ENCODE measurements around the gene THAP4.

The THAP4 gene

DNA sequence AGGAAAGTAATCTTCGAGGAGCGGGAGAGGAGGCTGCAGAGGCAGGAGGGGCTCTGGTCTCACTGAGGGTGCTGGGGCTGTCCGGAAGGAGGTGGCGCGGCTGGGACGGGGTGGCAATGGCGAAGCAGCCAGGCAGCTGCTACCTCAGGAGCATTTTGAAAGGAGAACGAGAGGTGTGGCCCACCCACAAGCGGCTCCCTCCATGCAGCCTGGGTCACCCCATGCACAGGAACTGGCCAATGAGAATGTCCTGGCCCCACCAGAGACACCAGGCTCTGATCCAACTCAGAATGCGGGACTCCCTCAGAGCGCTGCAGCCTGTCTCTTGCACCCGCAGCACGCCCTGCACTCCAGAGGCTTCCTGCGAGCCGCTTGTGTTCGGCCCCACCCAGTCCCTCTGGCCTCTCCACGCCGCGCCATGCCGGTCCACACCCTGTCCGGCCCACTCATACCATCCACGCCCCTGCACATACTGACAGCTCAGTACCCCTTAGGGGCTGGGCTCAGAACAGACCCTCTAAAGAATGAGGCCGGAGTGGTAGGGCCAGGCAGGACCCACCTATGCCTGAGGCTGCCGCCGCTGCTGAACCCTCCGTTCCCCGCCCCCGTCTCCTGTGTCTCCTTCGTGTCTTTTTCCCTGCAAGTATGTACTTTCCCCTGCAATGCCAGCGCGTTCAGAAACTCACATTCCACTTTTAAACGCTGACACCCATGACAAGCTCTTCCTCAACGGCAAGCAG, 84.8 kb downstream of the THAP4 start:
- TF ChIP-seq GATA2 (IDR thresholded peaks at IDR 0.05; ENCODE audit: low read depth, low read length) = no peak
- no peak for TF ChIP-seq GATA3 (IDR thresholded peaks at IDR 0.05; ENCODE audit: low read depth, low read length)

DNA sequence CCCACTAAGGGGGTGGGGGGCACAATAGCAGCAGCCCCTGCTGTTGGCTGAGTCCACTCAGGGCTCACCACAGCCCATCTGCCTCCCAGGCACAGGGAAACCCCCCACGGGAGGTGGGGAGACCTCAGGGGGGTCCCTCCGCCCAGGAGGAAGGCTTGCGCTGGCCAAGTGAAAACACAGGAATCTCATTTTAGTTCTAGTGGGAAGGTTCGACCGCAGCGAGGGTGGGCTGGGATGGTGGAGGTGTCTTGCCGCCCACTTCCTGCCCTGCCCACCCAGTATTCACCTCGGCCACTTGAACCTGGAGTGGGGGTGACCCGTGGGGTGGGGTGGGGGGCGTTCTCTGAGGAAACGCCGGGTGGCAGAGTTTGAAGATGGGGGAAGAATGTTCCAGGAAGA, 85.4 kb downstream of the THAP4 start:
- TF ChIP-seq GATA3 (IDR thresholded peaks at IDR 0.05; ENCODE audit: low read depth, low read length) = no peak
- TF ChIP-seq GATA2 (IDR thresholded peaks at IDR 0.05; ENCODE audit: low read depth, low read length) = no peak

DNA sequence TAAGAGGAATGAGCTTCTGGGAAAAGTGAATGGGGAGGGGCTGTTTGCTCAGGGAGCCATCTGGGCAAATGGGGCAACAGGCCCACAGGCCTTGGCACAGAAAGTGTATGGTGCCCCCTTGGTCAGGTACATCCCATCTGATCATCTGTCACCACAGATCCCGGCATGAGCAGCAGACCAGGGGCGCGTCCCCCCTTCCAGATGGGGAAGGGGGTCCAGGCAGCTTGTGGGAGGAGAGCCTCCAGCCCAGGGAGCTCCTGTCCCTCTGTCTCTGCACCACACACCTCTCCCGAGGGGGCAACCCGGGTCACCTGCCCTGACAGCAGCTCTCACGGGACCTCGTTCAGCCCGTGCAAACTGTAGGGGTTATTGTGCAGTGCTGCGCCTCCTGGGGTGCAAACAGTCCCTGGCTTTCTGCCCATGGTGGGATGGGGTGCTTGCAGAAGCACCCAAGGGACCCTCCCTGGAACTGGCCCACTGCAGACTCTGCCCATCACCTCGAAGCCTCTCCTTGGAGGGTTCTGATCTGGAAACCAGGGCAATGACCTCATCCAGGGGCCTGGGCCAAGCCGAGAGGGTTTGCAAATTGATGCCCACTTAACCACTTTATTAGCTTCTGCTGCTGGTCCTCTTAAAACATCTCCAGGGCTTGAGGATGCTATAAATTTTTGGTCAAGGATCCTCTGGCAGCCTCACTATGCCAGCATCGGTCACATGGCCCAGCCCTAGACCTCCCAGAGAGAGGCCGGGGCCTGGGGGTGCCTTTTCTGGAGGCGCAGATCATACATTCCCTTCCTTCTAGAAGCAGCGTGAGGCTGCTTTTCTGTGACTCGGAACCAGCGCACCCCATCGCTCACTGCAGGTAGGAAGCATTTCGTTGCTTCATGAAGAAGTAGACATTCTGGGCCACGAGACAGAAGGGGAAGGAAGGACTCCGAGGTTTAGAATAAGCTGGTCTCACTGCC, 86.1 kb downstream of the THAP4 start:
- no peak for TF ChIP-seq GATA2 (IDR thresholded peaks at IDR 0.05; ENCODE audit: low read depth, low read length)
- no peak for TF ChIP-seq GATA3 (IDR thresholded peaks at IDR 0.05; ENCODE audit: low read depth, low read length)

DNA sequence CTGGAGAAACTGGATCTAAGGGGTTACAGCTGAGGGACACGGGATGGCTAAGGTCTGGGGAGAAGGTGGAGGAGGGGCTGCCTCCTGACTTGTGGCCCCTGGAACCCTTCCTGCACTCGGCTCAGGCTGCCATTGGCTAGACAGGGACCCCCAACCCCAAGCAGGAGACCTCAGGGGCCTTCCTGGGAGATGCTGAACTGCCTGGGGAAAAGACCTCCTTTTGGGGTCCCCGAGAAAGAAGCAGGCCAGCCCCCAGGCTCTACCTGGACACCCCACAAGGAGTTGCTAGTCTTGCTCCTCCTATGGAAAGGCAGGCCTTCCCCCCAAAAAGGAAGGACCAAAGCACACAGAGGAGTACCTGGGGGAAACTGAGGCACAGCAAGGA, 88.5 kb downstream of the THAP4 start:
- no peak for TF ChIP-seq GATA3 (IDR thresholded peaks at IDR 0.05; ENCODE audit: low read depth, low read length)
- TF ChIP-seq GATA2 (IDR thresholded peaks at IDR 0.05; ENCODE audit: low read depth, low read length) = no peak

DNA sequence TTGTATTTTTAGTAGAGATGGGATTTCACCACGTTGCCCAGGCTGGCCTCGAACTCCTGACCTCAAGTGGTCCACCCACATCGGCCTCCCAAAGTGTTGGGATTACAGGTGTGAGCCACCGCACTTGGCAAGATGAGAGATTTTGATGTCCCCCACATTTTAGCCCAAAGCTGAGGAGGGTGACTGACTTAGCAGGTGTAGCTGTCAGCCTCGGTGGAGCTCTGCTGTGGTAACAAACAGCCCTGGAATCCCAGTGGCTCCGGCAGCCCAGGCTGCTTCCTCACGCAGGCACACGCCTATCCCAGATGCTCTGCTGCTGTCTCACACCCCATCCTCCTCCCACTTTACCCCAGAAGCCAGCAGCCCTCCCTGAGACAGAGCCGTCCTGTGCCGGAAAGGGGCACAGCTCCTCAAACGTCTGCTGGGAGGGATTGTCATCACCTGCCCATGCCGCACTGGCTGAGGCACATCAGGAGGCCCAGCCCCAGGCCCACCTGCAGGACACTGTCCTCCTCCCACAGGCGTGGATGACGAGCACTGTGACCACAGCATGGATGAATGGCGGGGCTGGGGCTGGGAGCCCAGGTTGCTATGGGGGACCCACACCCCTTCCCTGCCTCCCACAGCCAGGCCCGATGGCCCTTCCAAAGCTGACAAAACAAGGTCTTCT, 89.0 kb downstream of the THAP4 start:
- TF ChIP-seq GATA2 (IDR thresholded peaks at IDR 0.05; ENCODE audit: low read depth, low read length) (no peak), GATA3 (IDR thresholded peaks at IDR 0.05; ENCODE audit: low read depth, low read length) (no peak)

DNA sequence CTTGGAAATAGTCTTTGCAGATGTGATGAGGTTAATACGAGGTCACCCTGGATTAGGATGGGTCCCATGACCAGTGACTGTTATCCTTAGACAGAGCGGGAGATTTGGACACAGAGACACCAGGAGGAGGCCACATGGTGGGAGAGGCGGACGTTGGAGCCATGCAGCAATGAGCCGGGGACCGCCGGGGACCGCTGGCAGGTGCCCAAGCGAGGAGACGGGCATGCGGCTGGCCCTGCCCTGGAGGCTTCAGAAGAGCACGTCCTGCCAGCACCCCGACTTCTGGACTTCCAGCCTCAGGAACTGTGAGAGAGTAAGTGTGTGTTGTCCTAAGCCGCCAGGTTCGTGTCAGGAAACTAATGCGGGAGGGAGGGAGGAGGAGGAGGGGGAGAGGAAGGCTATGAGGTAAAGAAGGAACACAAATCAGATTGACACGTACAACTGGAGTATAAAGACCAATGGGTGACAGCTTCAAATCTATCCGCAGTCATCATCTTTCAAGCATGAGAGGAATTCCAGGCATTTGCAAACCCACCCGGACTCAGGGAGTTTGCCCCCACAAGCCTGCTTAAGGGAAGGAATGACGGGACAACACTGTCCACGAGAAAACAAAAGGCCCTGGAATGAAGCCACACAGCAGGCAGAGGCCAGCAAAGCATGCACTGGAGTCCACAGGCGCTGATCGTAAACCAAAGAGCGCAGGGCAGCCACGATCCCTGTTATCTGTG, 90.0 kb downstream of the THAP4 start:
- TF ChIP-seq GATA3 (IDR thresholded peaks at IDR 0.05; ENCODE audit: low read depth, low read length) = no peak
- TF ChIP-seq GATA2 (IDR thresholded peaks at IDR 0.05; ENCODE audit: low read depth, low read length) = no peak

DNA sequence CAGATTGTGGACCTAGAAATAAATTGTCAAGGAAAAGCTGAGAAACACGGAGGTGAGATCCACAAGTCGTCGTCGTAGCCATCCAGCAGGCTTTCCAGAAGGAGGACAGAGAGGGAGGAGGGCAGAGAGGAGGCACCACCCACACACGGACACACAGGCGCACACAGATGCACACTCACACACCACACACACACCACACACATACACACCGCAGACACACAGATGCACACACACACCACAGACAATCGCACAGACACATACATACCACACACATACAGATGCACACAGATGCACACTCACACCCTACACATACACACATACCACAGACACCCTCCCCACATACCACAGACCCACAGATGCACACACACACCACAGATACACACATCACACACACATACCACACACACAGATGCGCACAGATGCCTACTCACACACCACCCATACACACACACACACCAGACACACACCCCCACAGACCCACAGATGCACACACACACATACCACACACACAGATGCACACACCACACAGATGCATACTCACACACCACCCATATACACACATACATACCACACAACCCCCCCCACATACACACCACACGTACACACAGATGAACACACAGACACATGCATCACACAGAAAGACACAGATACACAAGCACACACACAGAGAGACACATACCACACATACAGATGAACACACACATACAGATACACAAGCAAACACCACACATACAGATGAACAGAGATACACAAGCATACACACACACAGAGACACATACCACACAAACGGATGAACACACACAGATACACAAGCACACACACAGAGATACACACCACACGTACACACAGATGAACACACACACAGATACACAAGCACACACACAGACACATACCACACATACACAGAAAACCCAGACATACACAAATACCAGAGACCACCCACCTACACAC, 91.2 kb downstream of the THAP4 start:
- no peak for TF ChIP-seq GATA3 (IDR thresholded peaks at IDR 0.05; ENCODE audit: low read depth, low read length)
- no peak for TF ChIP-seq GATA2 (IDR thresholded peaks at IDR 0.05; ENCODE audit: low read depth, low read length)

DNA sequence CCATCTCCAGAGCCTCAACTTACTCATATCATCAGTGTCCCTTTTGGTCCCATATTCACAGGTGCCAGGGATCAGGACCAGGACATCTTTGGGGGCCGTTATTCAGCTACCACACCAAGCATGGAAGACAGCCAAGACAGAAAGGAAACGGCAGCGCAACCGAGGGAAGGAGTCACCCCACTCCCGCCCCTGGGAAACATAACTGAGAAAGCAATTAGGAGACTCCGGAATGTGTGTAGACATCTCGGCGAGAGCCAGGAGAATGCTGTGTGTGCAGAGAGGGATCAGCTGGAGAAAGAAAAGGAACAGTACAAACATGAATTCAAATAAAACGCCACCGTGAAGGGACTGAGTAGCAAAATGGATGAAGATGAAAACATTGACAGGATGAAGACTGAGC, 91.9 kb downstream of the THAP4 start:
- no peak for TF ChIP-seq GATA3 (IDR thresholded peaks at IDR 0.05; ENCODE audit: low read depth, low read length)
- TF ChIP-seq GATA2 (IDR thresholded peaks at IDR 0.05; ENCODE audit: low read depth, low read length) = no peak

DNA sequence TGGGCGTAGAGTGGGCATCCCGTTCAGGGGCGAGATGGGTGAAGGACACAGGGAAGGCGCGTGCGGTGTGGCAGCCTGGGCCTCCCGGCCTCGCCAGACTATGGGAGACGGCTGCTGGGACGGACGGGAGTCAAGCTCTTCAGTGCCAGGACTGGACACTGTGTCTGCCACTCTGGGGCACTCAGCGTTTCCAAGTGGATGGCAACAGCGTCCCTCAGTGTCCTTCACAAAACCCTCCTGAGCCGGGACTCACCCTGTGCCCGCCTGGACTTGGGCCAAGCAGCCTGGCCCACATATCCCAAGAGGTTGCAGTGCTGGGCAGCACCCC, 94.7 kb downstream of the THAP4 start:
- TF ChIP-seq GATA3 (IDR thresholded peaks at IDR 0.05; ENCODE audit: low read depth, low read length) (no peak), GATA2 (IDR thresholded peaks at IDR 0.05; ENCODE audit: low read depth, low read length) (no peak)

DNA sequence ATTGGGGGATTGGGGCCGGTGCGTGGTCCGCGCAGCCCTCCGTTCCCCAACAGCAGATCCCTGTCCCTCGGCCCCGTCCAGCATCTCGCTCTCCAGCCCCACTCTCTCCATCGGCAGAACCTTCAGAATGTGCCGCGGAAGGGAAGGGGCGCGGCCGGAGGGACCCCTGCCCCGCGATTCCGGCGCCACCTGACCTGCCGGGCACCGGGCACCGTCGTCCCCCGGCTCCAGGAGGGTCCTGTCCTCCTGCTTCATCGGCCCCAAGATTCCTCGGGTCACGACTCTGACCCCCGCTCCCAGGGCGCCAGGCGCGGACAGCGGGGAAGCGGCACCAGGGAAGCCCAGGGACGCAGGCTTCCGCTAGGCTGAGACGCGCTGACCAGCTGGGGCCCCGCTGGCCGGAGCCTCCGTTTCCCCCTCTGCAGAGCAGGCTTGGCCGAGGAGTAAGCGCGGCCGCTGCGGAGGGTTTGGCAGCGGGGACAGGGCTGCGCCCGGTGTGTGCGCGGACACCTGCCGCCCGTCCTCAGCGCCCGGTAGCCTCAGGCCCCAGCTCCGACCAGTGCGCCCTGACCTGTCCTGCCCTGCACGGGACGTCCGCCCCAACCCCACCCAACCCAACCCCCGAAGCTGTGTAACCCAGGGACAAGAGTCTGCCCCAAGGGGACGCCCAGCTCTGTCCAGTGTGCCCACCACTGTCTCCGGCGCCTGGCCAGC, 95.2 kb downstream of the THAP4 start:
- TF ChIP-seq GATA3 (IDR thresholded peaks at IDR 0.05; ENCODE audit: low read depth, low read length) (no peak), GATA2 (IDR thresholded peaks at IDR 0.05; ENCODE audit: low read depth, low read length) (no peak)

DNA sequence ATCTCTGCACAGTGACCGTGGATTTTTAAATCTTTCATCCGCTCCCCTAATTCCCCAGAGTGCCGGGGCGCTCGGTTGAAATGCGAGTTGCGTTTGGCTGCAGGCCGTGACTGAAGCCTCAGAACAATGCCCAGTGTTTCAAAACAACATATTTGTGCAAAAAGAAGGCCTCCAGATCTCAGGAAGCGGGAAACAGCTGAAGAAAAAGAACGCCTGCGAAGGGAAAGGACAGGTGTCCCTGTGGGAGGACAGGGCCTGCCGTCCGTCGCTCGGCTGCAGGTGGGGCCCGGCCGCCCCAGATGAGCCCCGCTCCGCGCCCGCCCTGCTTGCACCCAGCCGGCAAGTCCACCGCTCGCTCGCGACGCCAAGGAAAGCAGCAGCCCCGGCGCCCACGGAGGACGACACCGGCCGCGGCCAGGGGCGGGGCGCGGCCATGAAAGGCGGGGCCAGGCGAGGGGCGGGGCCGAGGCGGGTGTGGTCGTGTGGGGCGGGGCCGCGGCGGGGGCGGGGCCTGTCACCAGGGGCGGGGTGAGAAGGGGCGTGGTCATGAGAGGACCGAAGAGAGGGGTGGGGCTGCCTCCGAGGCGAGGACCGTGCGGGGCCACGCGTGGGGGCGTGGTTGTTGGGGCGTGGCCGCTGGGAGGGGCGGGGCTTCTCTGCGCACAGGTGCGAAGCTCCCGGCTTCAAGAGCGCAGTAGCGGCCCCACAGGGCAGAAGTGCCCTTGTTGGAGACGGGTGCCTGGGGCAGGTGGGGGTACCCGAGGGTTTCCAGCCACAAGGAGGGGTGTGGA, 96.0 kb downstream of the THAP4 start:
- TF ChIP-seq GATA3 (IDR thresholded peaks at IDR 0.05; ENCODE audit: low read depth, low read length) = no peak
- TF ChIP-seq GATA2 (IDR thresholded peaks at IDR 0.05; ENCODE audit: low read depth, low read length) = no peak

DNA sequence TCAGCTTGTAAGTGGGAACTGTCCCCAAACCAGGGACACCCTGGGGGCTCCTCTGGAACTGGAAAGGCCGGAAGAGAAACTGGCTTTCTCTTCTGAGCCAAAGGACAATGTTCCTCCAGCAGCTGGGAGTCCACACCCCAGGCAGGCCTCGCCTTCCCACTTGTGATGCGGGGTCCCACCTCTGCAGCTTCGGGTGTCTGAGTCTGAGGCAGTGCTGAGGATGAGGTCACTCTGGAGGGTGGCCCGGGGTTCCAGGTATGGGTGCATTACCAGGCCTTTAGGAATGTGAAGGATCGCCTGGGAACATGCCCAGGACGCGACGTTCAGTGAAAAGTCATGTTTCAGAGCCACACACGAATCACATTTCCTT, 96.6 kb downstream of the THAP4 start:
- TF ChIP-seq GATA2 (IDR thresholded peaks at IDR 0.05; ENCODE audit: low read depth, low read length) (no peak), GATA3 (IDR thresholded peaks at IDR 0.05; ENCODE audit: low read depth, low read length) (no peak)

Measured in SH-SY5Y (cell line).